ENCODE measurements around the gene CNTFR.

CNTFR gene

GRCh38 chr9:34620061-34620994, 30.8 kb upstream of the CNTFR start, which contains the start of gene DCTN3:
DCTN3 (minus strand) TSS chr9:34620495; CDS start chr9:34620464, 31 bp downstream.
- peak; percentile 77 for FAIRE-seq

GRCh38 chr9:34615132-34615531, 25.6 kb upstream of the CNTFR start:
- FAIRE-seq = no peak

More at GRCh38 chr9:34620061-34620994, 30.8 kb upstream of the CNTFR start, which contains the start of gene DCTN3:
- DNase-seq (ENCODE audit: low spot score) = peak; percentile 98

GRCh38 chr9:34612788-34613390, 23.4 kb upstream of the CNTFR start:
- no peak for FAIRE-seq
- peak; percentile 89 for DNase-seq (ENCODE audit: low spot score)

More at GRCh38 chr9:34615132-34615531, 25.6 kb upstream of the CNTFR start:
- no peak for DNase-seq (ENCODE audit: low spot score)

- peak; percentile 98 for DNase-seq (ENCODE audit: low spot score)
- FAIRE-seq = peak; percentile 65
These were observed 22.6 kb upstream of the CNTFR start, which contains the start of gene RPP25L for GRCh38 chr9:34611811-34612787. RPP25L (minus strand) TSS chr9:34612097; CDS start chr9:34611296, 801 bp downstream.

- FAIRE-seq (peak; percentile 74), DNase-seq (ENCODE audit: low spot score) (no peak)
These were observed 21.8 kb upstream of the CNTFR start for GRCh38 chr9:34611251-34611810.

- no peak for FAIRE-seq
- no peak for DNase-seq (ENCODE audit: low spot score)
These were observed 21.1 kb upstream of the CNTFR start for GRCh38 chr9:34610434-34611206.

- no peak for FAIRE-seq
- no peak for DNase-seq (ENCODE audit: low spot score)
These were observed 17.8 kb upstream of the CNTFR start for GRCh38 chr9:34607331-34607730.

GRCh38 chr9:34606905-34607304, 17.4 kb upstream of the CNTFR start:
- FAIRE-seq = no peak
- DNase-seq (ENCODE audit: low spot score) = no peak

GRCh38 chr9:34606190-34606589, 16.7 kb upstream of the CNTFR start:
- DNase-seq (ENCODE audit: low spot score) (no peak), FAIRE-seq (no peak)

- DNase-seq (ENCODE audit: low spot score) (peak; percentile 87), FAIRE-seq (peak; percentile 85)
These were observed 14.2 kb upstream of the CNTFR start for GRCh38 chr9:34603610-34604231.

GRCh38 chr9:34601937-34602573, 12.5 kb upstream of the CNTFR start:
- FAIRE-seq (no peak), DNase-seq (ENCODE audit: low spot score) (no peak)

GRCh38 chr9:34600908-34601307, 11.4 kb upstream of the CNTFR start:
- FAIRE-seq (no peak), DNase-seq (ENCODE audit: low spot score) (no peak)

GRCh38 chr9:34599546-34599945, 10.0 kb upstream of the CNTFR start:
- FAIRE-seq (no peak), DNase-seq (ENCODE audit: low spot score) (no peak)

GRCh38 chr9:34594177-34594576, 4.7 kb upstream of the CNTFR start:
- no peak for DNase-seq (ENCODE audit: low spot score)
- FAIRE-seq = no peak

- DNase-seq (ENCODE audit: low spot score) = no peak
These were observed 3.5 kb upstream of the CNTFR start for GRCh38 chr9:34592895-34593601.

GRCh38 chr9:34591917-34592866, 2.7 kb upstream of the CNTFR start:
- FAIRE-seq = no peak

More at GRCh38 chr9:34592895-34593601, 3.5 kb upstream of the CNTFR start:
- peak; percentile 61 for FAIRE-seq

GRCh38 chr9:34591248-34591916, 1.9 kb upstream of the CNTFR start:
- peak; percentile 93 for DNase-seq (ENCODE audit: low spot score)
- peak; percentile 96 for FAIRE-seq

More at GRCh38 chr9:34591917-34592866, 2.7 kb upstream of the CNTFR start:
- no peak for DNase-seq (ENCODE audit: low spot score)

Data from urothelium cell line (cell line).